GM19463 (cell line): Measurements from ENCODE around the gene STAG1.
"Not testable (repeated sequence)": the region's sequence is repeated elsewhere in the genome, so short reads cannot be mapped to it uniquely, and the experiment has no call there.

ENCODE experiments used
- ATAC-seq: cut with Tn5 transposase; IDR thresholded peaks from one replicate; pipeline ENCODE4 v1.9.1; 2021; ENCODE audit warnings: mild to moderate bottlenecking, moderate library complexity; ENCODE audit not compliant: unreplicated experiment

Gene STAG1

DNA sequence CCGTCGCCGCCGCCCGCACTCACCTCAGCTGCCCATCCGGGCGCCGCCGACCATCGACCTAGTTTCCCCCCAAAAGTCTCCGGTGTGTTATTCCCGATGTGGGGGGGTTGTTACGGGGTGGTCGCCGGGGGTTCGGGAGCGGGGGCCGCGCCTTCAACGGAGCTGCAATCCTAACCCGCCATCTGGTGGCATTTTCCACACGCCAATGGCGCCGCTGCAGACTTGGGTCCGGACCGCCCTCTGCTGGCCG, at the start of gene STAG1:
Gene STAG1 (minus strand): TSS at position 207 of the 250 bp plus-strand sequence. CDS start 121,480 bp downstream, outside the sequence.
- ATAC-seq, result no peak

DNA sequence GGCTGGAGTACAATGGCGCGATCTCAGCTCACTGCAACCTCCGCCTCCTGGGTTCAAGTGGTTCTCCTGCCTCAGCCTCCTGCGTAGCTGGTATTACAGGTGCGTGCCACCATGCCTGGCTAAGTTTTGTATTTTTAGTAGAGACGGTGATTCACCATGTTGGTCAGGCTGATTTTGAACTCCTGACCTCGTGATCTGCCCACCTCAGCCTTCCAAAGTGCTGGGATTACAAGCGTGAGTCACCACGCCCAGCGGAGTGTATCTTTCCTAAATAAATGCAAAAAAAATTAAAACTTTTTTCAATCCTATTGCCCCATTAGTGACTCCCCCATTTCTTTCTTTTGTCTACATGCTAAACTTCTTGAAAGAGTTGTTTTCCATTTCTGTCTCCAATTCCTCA, 49.0 kb upstream of the STAG1 start:
- ATAC-seq, result not testable (repeated sequence)

DNA sequence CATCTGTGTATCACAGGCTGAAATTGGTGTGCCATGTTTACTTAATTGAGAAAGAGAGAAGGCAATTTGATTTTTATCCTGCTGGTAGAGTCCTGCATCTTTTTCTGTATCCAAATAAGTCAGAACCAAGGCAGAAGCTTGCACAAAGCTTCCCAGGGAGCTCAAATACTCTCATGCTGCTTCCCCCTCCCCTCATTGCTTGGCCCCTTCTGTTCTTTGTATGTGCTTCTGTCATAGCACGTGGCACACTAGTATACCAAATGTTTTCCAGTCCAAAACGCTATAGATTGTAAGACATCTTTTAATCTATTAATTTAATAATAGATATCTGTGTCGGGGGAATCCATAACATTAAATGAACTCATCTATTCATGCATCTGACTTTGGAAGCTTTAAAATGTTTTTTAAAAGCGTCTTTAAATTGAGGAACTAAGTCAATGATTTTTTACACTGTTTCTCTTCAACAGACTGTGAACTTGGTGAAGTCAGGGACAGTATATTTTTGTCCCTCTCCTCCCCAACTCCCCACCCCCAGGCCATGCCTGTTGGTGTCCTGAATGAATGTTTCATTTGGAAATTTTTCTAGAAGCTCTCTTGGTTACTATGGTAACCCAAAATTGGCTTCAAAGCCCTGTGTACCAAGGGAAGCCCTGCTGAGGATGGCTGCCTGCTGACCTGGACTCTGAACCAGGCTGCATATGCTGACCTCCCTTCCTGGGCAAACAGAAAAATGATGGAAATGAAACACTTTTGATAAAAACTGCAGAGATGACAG, 40.6 kb upstream of the STAG1 start:
- no peak for ATAC-seq

DNA sequence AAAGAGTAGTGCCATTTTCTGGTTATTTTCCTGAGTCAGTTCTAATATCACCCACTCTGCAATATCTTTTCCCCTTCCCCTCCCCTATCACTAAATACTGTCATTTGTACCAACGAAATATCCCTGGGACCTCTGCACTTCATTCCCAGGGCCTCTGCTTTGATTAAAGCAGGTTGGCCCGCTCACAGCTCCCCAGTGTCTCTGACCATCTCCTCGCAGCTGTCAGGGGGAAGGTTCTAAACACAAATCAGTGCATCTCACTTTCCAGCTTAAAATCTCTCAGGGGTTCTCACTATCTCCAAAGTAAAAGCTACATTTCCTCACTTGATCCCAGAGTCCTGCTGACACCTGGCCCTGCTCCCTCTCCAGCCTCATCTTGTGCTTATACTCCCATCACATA, 38.6 kb upstream of the STAG1 start:
- no peak for ATAC-seq

DNA sequence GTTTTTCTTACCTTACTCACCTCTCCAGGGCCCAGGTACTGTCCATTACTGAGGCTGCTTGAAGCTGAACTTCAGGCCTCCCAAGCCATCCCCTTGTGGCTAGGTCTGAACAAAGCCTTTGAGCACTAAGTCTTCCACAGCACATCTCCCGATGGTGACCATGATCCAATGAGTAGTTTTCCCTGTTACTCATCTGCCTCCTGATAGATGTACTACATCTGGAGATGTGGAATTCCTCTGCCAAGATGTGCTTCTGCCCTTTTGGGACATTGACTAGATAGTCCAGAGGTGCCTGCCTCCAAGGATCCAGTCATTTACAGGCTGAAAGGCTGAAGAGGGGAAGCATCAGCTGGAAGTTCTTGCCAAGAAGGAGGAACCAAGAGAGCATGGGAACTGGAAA, 37.8 kb upstream of the STAG1 start:
- no peak for ATAC-seq

DNA sequence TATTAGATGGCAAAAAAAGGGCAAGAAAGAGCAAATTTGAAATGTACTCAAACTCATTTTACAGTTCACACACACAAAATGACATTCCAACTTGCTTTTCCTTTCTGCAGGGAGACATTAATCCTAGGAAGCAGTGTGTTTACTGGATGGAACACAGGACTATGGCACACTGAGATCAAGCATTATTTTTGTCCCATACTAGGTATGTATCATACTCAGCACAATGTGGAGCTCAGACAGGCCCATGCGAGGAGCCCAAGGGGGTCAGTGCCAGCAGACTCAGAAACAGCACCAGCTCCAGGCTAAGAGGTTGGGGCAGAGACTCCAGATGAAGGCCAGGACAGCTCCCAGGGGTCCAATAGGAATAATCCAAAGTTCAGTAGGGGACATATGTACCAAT, 36.0 kb upstream of the STAG1 start:
- no peak for ATAC-seq

DNA sequence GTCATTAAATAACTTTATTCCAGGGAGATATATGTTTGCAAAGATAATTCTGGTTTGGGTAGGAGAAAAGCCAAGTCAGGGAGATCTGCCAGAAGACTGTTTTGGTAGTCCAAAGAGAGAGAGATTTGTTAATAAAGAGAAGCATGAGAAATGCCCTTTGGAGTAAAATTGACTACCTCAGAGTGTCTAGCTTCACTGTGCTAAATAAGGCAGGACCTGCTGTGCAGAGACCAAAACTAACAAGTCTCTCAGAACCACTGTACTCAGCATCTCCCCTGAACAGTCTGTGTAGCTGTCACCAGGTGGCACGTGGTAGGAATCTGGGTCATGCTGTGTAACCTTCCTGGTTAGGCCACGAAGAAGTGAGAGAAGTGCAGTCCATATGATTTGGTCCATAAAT, 35.2 kb upstream of the STAG1 start:
- peak; percentile 94 for ATAC-seq

DNA sequence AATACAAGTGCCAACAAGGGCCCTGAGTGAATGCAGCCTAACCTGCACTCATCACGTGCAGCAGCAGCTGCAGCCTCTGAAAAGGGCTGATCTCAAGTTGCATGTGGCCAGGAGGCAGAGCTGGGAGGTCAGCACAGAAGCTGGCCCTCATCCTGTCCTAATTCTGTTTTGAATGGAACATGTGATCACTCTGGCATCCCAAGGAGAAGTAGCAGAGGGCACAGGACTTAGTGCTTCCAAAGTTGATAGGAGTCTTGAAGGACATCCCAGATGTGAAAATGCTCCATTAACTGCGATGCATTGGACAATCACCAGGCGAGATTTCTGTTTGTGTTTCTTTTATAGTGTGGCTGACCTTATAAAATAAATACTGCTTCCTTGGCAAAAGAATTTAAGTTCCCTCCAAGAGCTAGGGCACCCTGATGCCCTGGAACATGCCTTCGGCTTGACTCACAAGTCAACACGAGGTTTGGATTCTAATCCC, 31.6 kb upstream of the STAG1 start:
- no peak for ATAC-seq

DNA sequence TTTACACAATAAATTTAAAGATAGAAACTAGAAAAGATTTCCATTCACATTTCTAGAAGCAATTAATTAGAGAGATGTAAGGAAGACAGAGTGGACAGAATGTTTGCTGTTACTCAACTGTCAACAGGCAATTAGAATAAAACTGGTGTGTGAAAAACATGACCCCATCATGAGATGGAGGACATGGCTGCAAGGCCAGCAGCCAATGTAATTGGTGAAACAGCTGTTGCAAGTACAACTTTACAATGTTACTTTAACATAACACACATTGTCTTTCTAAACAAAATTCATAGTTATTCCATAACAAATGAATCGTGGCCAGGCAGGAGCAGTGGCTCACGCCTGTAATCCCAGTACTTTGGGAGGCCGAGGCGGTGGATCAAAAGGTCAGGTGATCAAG, 28.6 kb upstream of the STAG1 start:
- no peak for ATAC-seq

DNA sequence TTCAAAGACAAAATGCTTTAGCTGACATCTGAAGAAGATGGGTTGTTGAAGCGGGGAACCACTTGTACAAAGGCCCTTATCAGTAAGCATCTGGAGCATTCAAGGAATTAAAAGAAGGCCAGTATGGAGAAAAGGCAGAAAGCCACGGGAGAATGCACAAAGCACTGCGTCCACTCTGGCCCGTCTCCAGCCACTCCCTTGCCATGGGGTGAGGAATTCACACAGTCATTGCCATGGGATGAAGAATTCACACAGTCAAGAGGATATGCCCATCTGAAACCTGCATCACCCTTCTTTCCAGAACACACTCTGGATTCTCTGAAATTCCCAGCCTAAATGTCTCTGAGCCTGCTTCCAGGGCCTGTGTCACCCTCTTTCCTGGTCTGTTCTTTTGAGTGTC, 26.7 kb upstream of the STAG1 start:
- ATAC-seq, result no peak

DNA sequence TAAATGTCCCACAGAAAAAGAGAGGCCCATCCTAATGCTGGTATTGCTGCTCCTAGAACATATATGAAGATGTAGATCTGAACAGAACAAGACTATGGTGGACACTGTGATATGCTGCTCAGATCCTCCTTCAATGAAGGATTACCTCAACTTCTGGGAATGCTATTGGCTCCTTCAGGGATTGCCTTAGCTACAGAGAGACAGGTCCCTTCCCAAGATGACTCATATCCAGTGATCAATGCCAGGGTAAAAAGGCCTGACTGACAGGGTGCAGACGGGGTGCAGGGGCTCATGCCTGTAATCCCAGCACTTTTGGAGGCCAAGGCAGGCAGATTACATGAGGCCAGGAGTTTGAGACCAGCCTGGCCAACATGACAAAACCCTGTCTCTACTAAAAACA, 20.5 kb upstream of the STAG1 start:
- no peak for ATAC-seq

DNA sequence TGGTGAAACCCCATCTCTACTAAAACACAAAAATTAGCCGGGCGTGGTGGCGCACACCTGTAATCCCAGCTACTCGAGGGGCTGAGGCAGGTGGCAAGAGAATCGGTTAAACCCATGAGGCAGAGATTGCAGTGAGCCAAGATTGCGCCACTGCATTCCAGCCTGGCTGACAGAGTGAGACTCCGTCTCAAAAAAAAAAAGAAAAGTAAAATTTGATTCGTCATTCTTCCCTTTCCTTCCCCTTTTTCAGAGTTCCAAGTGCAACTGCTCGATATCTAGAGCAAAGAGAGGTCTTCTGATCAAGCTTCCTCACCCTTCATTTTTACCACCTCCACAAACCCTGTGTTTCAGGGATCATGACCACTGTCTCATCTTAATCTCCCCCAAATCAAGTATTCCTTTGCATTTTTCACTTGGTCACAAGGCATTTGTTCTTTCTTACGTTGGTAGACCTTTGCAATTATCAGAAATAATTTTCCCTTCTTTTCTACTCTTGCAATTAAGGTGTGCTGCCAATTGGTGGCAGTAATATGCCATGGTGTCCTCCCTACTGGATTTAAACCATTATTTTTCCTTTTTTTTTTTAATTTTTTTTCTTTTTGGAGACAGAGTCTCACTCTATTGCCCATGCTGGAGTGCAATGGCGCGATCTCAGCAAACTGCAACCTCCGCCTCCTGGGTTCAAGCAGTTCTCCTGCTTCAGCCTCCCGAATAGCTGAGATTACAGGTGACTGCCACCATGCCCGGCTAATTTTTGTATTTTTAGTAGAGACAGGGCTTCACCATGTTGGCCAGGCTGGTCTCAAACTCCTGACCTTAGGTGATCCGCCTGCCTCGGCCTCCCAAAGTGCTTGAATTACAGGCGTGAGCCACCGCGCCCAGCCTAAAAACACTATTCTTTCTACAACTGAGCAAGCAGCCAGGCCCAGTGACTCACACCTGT, 6.3 kb upstream of the STAG1 start:
- ATAC-seq, result not testable (repeated sequence)

DNA sequence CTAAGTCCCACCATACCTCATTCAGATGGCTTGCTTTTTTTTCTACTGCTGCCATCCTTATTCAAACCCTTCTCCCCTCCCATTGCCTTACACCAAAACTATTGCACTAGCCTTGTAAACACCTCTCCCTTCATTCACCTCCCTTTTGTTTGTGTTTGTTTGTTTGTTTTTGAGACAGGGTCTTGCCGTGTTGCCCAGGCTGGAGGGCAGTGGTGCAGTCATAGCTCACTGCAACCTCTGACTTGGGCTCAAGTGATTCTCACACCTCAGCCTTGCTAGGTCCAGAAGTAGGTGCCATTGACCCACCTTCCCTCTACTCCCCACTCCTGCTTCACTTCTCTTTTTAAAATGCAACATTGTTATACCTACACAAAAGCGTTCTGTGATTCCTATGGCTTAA, 3.0 kb upstream of the STAG1 start:
- no peak for ATAC-seq

DNA sequence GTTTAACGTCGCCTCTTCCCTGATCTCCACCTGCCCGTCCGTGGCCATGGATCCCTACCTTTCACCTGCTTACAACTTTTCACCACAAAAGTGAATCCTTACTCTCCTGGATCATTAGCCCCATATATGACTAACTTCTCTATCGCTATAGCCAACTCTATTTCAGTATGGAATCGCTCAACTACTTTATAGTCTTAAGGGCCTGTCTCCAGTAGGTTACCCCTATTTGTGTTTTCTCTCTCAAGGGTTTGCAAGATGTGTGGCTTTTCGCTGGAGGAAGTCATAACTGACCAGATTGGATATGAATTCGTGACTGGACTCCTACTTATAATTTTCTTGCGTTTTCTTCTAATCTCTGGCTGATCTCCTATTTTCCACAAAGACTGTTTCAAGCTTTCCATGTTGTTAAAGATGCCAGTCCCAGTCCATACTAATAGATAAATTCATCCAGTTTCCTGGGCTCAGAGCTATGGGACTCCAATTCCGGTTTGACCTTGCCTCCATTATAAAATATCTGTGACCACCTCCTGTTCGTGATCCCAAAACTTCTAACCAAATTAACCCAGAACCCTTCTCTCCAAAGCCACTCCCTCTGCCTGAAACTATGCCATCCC, 1.3 kb upstream of the STAG1 start:
- ATAC-seq, result no peak

DNA sequence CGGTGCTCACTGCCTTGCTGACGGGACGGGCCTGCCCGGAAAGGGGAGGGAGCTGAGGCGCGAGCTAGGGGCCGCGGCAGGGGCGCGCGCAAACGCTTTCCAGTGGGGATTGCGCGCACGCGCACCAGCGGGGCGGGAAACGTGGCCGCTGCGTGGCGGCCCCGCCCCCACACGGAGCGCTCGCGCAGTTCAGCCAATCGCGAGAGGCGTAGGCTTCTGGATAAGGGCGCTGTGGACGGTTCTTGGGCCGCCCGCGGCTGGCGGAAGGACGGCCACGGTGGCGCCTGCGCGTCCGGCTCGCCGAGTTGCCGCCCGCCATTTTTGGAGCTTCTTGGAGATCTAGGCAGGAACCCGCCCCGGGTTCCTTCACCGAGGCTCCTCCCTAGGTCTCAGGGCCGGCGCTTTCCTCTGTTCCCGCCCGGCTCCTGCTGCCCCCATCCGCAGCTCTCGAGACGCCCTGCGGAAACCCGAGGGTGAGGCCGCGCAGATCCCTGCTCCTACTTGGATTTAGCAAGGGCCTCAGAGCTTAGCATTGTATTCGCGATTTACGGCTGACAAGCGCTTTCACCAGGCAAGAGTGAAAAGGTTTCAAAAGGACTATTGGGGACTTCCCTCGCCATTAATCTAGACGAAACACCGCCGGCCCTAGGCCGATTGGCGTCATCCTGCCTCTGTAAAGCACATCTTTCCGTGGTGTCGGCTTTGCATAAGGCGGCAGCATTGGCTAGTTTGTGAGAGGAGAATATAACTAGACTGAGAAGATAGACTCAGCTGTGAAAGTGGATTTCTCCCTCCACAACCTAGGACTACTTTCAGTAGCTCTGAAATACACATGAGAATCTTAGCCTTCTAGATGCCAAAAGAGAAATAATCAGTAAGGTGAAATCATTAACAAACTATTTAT, 496 bp upstream of the STAG1 start:
- ATAC-seq, result peak; percentile 80

DNA sequence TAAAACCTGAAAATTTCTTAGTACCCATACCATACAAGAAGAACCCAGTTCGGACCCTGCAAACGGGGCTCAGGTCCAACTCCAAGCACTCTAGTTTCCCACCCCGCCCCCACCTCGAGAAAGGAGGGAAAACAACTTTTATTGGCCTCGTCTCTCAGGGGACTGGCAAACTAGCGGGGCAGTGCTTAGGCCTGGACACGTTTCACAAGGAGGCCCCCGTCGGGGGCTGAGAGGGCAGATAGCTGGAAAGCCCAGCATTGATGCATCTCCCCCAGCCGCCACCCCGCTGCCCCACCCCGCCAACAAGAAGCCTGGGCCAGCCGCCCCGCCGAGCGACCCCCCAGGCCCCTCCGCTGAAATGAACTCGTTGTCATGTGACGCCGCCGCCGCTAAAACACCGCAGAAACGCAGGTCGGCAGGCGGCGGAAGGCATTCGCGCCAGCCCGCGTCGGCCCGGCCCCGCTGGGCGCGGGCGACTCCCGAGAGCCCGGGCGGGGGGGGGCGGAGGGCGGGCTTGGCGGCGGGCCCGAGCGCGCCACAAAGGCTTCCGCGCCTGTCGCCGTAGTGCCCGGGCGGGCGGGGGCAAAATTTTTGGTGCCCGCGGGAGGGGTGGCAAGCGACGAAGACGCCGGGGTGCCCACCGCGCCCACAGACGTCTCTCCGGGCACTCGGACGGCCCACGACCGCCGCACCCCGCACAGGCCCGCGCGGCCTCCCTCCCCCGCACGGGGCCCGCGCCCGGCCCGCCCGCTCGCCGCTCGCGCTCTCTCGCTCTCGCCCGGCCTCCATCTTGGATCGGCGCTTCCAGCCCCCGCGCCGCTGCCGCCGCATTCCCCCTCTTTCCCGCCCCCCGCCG, 634 bp downstream of the STAG1 start:
- ATAC-seq, result peak; percentile 11

DNA sequence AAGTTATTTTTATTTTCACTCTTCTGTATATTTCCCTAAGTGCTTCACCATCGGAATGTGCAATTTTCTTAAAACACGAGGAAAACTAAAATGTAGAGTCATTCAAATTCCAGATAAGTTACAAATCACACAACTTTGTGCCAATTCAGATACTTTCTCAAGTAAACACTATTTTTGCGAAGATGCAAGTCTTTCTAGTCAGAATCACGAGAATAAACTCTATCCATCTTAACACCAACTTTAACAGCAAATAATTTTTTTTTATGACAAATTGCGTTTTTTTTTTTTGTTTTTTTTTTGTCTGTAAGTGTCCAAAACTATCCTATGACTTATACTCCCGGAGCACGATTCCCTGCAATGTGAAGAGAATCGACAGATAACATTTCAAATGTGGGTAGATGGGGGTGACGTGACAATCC, 1.3 kb downstream of the STAG1 start:
- no peak for ATAC-seq

DNA sequence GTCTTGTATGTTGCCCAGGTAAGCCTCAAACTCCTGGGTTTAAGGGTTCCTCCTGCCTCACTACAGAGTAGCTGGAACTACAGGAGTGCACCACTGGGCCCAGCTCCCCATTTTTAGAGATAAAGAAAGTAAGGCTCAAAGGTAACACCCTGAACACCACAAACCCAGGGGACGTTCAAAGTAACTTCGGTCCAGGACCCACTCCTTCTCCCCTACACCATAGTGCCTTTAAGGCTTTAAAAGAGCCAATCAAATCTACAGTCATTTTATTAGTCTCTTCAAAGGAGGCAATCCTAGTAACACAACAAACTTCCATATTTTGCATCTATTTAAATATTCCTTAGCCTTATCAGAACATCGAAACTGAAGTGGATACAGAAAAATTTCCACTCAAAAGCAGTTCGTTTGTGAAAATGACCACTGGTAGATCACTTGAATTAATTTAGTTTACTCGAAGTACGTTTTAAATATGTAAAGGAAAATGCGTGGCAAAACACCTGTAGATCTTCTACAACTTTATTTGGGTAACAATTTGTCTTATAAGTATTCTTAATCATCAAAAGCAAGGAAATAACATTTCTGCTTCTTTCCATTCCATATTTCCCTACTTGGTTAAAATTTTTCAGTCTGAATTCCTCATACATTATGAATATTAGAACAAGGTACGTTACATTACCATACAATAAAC, 1.8 kb downstream of the STAG1 start:
- no peak for ATAC-seq

DNA sequence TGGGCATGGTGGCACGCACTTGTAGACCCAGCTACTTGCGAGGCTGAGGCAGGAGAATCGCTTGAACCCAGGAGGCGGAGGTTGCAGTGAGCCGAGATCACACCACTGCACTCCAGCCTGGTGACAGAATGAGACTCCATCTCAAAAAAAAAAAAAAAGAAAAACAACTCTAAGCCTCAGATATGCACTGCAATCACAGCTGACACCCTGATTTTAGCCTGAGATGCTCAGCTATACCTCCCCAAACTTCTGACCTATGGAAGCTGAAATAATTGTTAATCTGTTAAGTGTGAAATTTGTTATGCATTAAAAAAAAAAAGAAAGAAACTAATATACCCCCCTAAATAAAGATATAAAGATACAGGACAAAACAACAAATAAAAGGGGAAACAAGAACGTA, 2.6 kb downstream of the STAG1 start:
- ATAC-seq, result not testable (repeated sequence)
